ENCODE measurements around the gene MAFB. TPM values are rescaled to one million over a fixed set of nuclear protein-coding genes. Genes with fewer than 3 reads are reported as not detected.

MAFB gene
- total RNA-seq, 2 experiments from 2014 or later, result 0.28 to 0.33 TPM

DNA sequence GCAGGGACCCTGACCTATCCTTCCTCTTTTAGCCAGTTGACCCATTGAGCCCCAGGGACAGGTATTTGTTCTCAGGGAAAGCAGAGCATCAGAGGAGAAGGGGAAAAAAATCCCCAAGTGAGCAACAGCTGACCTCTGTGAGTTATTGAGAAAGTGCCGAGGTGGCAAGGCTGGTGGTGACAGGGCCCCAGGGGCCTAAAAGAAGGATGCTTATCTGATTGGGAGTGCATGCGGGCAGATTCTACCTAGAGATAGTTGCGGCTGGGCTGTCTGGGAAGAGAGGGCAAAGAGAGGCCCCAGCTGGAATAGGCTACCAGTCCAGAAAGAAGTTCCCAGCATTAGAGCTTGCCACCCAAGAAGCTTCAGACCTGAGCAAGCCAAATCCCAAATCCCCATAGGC is 26.5 kb upstream of the MAFB start:
- Mint-ChIP-seq H3K27ac (no peak overlapping the region), H3K9me3 (no peaks in the 10 kb centered on the region), H3K36me3 (ENCODE audit: low read depth) (no peaks in the 10 kb centered on the region), H3K4me1 (no peaks in the 10 kb centered on the region), H3K27me3 (peaks cover 15% of the 10 kb centered on the region), H3K4me3 (no peak overlapping the region)
- CTCF ChIA-PET, result no interaction called here
- DNase-seq, result no peak
- POLR2A ChIA-PET, result no interaction called here

DNA sequence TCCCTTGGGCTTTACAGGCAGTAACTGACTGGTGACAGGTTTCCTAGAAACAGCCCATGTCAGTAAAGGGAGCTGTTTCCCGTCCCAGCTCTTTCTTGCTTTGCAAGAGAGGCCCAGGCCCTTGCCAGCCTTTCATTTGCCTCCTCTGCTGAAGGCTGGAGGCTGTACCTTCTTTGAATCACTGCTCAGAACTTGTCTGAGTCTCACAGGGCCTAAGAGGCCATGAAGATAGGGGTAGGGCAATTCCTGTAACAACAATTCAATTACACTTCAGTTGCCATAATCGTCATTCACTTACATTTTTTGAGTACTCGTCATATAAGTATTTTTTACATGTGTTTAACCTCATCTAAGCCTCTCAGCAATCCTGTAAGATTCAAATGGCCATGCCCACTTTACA is 25.9 kb upstream of the MAFB start:
- H3K9me3 Mint-ChIP-seq, result no peaks in the 10 kb centered on the region
- H3K27me3 Mint-ChIP-seq, result peaks cover 19% of the 10 kb centered on the region
- CTCF ChIA-PET, result interaction anchor here (0.9 to 1.0 kb wide), 2 partner anchors 25 to 26 kb away, joined by 3 read pairs; no protein-coding TSS in a partner anchor
- DNase-seq, result no peak
- no peak overlapping the region for H3K27ac Mint-ChIP-seq
- no peaks in the 10 kb centered on the region for H3K4me1 Mint-ChIP-seq
- no peaks in the 10 kb centered on the region for H3K36me3 Mint-ChIP-seq (ENCODE audit: low read depth)
- POLR2A ChIA-PET, result no interaction called here
- no peak overlapping the region for H3K4me3 Mint-ChIP-seq

DNA sequence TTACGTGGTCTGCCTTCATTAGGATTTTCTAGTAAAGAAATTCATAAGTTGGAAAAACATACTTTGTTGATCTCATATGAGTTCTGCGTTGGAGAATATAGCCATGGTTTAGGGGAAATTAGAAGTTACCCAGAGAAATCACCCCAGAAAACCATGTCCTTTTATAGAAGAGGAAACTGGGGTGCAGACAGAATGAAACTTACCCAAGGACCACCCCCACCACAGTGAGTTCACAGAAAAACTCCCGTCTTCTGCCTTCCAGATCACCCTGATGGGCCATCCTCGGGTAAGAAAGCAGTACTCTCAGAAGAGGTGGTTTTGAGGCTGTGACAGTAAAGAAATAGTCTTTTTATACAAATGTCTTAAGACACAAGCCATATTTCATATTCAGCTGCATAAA is 25.1 kb upstream of the MAFB start:
- no peaks in the 10 kb centered on the region for H3K4me1 Mint-ChIP-seq
- H3K27me3 Mint-ChIP-seq, result peaks cover 22% of the 10 kb centered on the region
- H3K9me3 Mint-ChIP-seq, result no peaks in the 10 kb centered on the region
- no peak overlapping the region for H3K4me3 Mint-ChIP-seq
- no peak for DNase-seq
- no peak overlapping the region for H3K27ac Mint-ChIP-seq
- no peaks in the 10 kb centered on the region for H3K36me3 Mint-ChIP-seq (ENCODE audit: low read depth)
- POLR2A ChIA-PET, result no interaction called here
- CTCF ChIA-PET, result interaction anchor here (0.9 to 1.0 kb wide), 2 partner anchors 26 to 27 kb away, joined by 3 read pairs; no protein-coding TSS in a partner anchor

DNA sequence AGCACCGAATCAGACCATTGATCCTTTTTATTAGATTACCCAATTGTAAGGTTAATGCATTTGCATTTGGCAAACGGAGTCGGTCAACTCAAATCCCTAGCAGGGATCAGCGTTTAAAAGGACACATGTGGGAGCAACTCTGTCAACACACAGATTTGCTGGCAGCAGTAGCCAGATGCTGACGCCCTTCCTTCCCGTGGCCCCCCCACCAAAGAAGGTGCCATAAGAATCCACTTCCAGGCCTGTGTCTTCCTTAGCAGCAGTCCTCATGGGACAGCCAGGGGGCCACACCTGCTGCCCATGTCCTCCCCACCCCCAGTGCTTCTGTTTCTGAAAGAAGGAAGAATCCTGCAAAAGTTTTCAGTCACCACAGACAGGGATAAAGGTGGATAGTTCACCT is 24.5 kb upstream of the MAFB start:
- no peaks in the 10 kb centered on the region for H3K4me1 Mint-ChIP-seq
- ChIA-PET CTCF (no interaction called here), POLR2A (no interaction called here)
- no peaks in the 10 kb centered on the region for H3K36me3 Mint-ChIP-seq (ENCODE audit: low read depth)
- no peak for DNase-seq
- no peak overlapping the region for H3K4me3 Mint-ChIP-seq
- no peak overlapping the region for H3K27ac Mint-ChIP-seq
- H3K27me3 Mint-ChIP-seq, result peaks cover 22% of the 10 kb centered on the region
- no peaks in the 10 kb centered on the region for H3K9me3 Mint-ChIP-seq

DNA sequence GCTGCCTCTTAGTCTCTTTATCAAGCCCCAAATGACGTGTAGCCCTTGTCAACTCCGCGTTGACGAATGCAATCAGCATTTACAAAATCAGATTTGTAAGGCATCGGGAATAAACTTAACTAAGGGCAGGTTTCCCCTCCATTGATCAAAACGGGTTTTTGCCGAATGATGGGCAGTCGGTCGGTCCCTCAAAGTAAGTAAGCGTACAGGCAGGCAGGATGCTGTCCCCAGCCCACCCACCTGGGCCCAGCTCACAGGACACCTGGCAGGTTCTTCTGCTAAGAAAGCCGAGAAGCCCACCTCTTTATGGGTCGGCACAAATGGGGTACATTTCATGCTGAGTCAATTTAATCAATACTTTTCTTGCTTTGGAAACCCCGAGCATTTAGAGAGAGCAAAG is 22.0 kb upstream of the MAFB start:
- Mint-ChIP-seq H3K27ac (no peak overlapping the region), H3K4me3 (no peak overlapping the region), H3K36me3 (ENCODE audit: low read depth) (no peaks in the 10 kb centered on the region), H3K9me3 (no peaks in the 10 kb centered on the region), H3K27me3 (peaks cover 20% of the 10 kb centered on the region), H3K4me1 (no peaks in the 10 kb centered on the region)
- DNase-seq, result no peak
- ChIA-PET POLR2A (no interaction called here), CTCF (interaction anchor here (1.3 to 1.4 kb wide), 2 partner anchors 86 to 252 kb away, joined by 3 read pairs; no protein-coding TSS in a partner anchor)

DNA sequence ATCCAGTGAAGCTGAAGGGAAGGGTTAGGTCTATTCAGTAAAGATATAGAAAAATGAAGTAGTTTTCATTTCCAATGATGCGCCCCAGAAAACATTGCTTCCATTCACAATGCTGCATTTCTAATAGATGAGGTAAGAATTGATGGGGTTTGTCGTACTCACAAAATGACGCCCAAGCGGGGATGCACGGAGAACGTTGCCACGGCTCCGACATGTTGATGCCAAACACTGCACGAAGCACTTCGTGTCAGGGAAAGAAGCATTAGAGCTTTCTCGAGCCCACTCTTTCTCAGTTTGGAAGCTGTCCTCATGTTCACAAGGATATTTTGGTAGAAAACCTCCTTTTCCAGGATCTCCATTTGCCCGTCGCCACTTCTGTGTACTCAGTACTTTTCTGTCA is 21.6 kb upstream of the MAFB start:
- Mint-ChIP-seq H3K9me3 (no peaks in the 10 kb centered on the region), H3K4me3 (no peak overlapping the region), H3K36me3 (ENCODE audit: low read depth) (no peaks in the 10 kb centered on the region), H3K27ac (no peak overlapping the region), H3K4me1 (no peaks in the 10 kb centered on the region), H3K27me3 (peaks cover 18% of the 10 kb centered on the region)
- no peak for DNase-seq
- CTCF ChIA-PET, result interaction anchor here (1.3 to 1.4 kb wide), 2 partner anchors 86 to 253 kb away, joined by 3 read pairs; no protein-coding TSS in a partner anchor
- POLR2A ChIA-PET, result no interaction called here

DNA sequence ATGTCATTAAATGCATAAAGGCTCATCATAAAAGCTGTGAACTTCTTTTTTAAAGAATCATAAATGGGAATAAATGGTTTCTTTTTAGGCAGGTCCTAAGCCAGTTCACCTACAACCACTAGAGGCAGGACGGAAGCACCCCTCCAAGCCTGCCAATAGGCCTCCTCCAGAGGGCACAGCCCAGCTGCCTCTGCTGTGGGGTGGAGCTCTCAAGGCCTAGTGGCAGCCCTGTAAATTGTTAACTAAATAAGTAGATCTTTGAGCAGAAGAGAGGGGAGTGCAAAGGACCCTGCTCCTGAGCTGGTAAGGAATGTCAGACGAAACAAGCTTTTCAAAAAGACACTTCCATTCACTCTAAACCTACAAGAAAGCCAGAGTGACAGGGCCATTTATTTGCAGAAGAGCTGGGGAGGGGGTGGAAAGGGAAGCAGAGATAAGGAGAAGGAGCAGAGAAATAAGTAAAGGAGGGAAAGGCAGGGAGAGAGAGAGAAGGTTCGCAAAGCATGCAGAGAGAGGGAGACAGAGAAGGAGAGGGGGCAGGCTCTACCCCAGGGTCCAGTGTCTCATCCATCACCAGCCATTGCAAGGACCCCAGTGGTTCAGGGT is 18.0 kb upstream of the MAFB start:
- Mint-ChIP-seq H3K4me3 (no peak overlapping the region), H3K27me3 (peaks cover 30% of the 10 kb centered on the region), H3K9me3 (no peaks in the 10 kb centered on the region), H3K36me3 (ENCODE audit: low read depth) (no peaks in the 10 kb centered on the region), H3K27ac (no peak overlapping the region), H3K4me1 (no peaks in the 10 kb centered on the region)
- DNase-seq, result no peak
- ChIA-PET POLR2A (no interaction called here), CTCF (interaction anchor here (1.5 kb wide), 1 partner anchor 34 kb away, joined by 3 read pairs; no protein-coding TSS in a partner anchor)

DNA sequence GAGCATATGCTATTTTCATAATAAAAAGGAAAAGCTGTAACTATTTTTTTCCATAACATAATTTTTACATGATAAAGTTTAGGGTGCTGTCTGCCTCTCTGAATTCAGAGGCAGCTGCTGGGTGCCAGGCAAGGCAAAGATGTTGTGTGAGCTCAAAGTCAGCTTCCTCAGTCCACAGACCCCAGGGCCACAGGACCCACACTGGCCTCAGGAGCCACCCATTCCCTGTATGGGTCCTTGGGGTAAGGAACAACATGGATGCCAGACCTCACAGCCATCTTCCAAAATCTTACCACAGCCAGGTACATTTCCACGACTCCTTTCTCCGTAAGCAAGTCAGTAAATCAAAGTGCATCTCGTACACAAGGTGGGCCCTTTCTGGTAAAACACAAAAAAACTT is 16.4 kb upstream of the MAFB start:
- H3K27ac Mint-ChIP-seq, result no peak overlapping the region
- no peak overlapping the region for H3K4me3 Mint-ChIP-seq
- H3K9me3 Mint-ChIP-seq, result no peaks in the 10 kb centered on the region
- no peaks in the 10 kb centered on the region for H3K4me1 Mint-ChIP-seq
- DNase-seq, result no peak
- CTCF ChIA-PET, result interaction anchor here (1.4 kb wide), 1 partner anchor 17 kb away, joined by 3 read pairs; the partner anchor contains the start of gene MAFB
- H3K36me3 Mint-ChIP-seq (ENCODE audit: low read depth), result no peaks in the 10 kb centered on the region
- H3K27me3 Mint-ChIP-seq, result peaks cover 22% of the 10 kb centered on the region
- POLR2A ChIA-PET, result no interaction called here

DNA sequence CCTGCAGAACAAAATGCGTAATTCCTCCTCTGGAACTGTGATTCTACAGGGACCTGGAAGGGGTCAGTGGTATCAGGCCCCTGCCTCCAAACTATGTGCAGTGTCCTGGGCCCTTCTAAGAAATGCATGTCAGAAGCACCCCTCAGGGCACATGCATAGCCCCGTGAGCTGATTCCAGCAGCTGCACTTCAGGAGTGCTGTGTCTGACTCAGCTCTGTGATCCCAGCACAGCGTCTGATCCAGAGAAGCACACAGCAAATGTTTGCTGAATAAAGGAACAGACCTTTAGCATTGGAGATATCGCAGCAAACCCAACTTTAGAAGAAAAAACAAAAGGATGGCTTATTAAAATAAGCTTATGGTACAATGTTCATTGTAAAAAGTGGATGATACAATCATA is 15.8 kb upstream of the MAFB start:
- Mint-ChIP-seq H3K4me3 (no peak overlapping the region), H3K36me3 (ENCODE audit: low read depth) (no peaks in the 10 kb centered on the region), H3K27me3 (peaks cover 18% of the 10 kb centered on the region), H3K4me1 (no peaks in the 10 kb centered on the region), H3K27ac (no peak overlapping the region), H3K9me3 (no peaks in the 10 kb centered on the region)
- POLR2A ChIA-PET, result no interaction called here
- CTCF ChIA-PET, result interaction anchor here (1.4 kb wide), 1 partner anchor 16 kb away, joined by 3 read pairs; the partner anchor contains the start of gene MAFB
- DNase-seq, result no peak

DNA sequence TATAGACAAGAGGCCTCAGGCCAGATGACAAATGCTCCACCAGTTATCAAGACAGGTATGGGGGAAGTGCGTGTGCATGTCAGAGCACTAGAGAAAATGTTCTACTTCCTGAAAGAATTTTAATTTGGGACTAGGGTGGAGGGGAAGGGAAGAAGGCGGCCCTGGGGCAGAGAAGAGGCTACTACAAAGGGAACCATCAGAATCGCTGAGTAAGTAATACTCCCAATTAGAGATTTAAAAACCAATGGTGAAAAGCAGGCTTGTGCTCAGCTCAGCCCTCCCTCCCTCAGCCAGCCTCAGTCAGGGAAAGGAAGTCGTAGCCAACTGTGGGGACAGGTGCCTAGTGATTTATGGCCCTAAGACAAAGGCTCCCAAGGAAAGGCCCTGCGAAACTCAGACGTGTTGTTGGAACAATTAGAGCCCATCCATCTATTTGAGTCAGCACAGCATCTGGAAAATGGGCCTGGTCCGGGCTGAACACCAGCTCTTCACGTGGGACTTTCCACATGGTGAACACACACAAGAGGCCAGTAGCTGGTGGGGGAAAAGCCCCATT is 15.0 kb upstream of the MAFB start:
- Mint-ChIP-seq H3K4me3 (no peak overlapping the region), H3K9me3 (no peaks in the 10 kb centered on the region), H3K4me1 (no peaks in the 10 kb centered on the region), H3K36me3 (ENCODE audit: low read depth) (no peaks in the 10 kb centered on the region), H3K27ac (no peak overlapping the region), H3K27me3 (peaks cover 19% of the 10 kb centered on the region)
- CTCF ChIA-PET, result no interaction called here
- no peak for DNase-seq
- POLR2A ChIA-PET, result no interaction called here

DNA sequence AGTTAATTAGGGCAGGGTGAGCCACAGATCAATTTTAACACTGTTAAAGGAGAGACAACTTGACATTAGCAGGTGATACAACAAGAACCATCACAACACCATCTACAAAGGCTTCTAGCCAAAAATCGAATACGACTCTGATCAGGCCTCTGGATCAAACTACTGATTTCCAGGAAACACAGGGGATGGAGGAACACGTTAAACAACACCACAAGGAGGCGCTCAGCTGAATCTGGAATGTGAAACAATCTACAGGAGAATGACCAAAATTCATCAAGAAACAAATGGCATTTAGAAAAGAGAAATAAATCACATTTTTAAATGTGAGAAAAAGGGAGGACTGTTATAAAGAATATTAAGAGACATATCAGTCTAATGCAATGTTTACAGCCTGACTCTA is 13.5 kb upstream of the MAFB start:
- Mint-ChIP-seq H3K27ac (no peak overlapping the region), H3K27me3 (peaks cover 29% of the 10 kb centered on the region), H3K9me3 (no peaks in the 10 kb centered on the region), H3K36me3 (ENCODE audit: low read depth) (no peaks in the 10 kb centered on the region), H3K4me3 (no peak overlapping the region), H3K4me1 (no peaks in the 10 kb centered on the region)
- ChIA-PET POLR2A (no interaction called here), CTCF (interaction anchor here (1.3 kb wide), 1 partner anchor 261 kb away, joined by 3 read pairs; no protein-coding TSS in a partner anchor)
- DNase-seq, result no peak

DNA sequence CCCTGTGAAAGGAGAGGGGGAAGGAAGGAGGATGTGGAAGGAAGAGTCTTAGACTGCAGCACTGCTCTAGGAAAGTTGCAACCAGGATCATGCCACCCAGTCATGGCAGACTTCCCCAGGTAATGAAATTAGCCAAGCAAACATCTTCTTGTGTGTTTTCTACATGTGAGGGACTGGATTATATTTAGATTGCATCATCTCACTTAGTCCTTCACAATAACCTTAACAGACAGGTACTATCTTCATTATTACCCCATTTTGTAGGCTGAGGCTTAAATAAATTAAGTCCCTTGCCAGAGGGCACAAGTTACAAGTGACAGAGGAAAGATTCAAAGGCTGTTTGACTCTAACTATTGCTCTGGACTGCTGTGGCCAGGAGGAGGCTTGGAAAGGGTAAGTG is 9.7 kb upstream of the MAFB start:
- Mint-ChIP-seq H3K9me3 (no peaks in the 10 kb centered on the region), H3K36me3 (ENCODE audit: low read depth) (no peaks in the 10 kb centered on the region), H3K27me3 (peaks cover 65% of the 10 kb centered on the region), H3K4me1 (no peaks in the 10 kb centered on the region), H3K4me3 (no peak overlapping the region), H3K27ac (no peak overlapping the region)
- DNase-seq, result no peak
- ChIA-PET CTCF (no interaction called here), POLR2A (no interaction called here)

DNA sequence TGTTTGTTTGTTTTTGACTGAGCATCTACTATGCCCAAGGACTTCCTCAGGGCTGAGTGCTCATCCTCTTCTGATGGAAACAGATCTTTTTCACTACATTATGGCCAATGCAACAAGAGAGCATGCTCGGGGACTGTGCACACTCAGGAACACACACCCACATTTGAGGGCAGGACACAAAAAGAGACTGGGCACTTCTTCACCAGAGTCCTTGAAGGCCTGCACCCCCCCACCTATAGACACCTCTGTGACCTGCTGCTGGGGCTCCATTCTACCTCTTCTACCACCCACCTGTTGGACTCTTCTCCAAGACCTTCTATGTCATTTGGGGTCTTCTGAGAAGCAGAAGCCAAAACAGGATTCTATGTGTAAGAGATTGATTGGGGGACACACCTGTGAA is 9.2 kb upstream of the MAFB start:
- H3K4me3 Mint-ChIP-seq, result no peak overlapping the region
- H3K27ac Mint-ChIP-seq, result no peak overlapping the region
- no peaks in the 10 kb centered on the region for H3K9me3 Mint-ChIP-seq
- peaks cover 65% of the 10 kb centered on the region for H3K27me3 Mint-ChIP-seq
- DNase-seq, result no peak
- ChIA-PET POLR2A (no interaction called here), CTCF (no interaction called here)
- no peaks in the 10 kb centered on the region for H3K36me3 Mint-ChIP-seq (ENCODE audit: low read depth)
- H3K4me1 Mint-ChIP-seq, result no peaks in the 10 kb centered on the region

DNA sequence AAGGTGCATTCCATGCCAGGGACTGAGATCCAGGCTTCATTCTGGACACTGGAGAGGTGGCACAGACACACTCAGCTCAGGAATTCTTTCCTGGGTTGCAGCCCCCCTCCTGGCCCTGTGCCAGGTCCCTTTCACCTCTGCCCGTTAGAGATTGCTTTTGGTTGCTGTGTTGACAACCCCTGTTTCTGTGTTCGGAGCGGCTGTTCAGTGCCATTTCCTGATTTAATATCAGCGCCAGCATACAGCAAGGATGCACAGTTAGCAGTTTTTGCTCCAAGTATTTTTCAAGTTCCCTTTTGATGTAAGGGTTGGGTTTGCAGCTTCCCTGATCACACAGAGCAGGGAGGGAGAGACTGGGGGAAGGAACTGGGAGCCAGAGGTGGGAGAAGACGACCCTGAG is 8.5 kb upstream of the MAFB start:
- no peak for DNase-seq
- Mint-ChIP-seq H3K4me1 (no peaks in the 10 kb centered on the region), H3K4me3 (no peak overlapping the region), H3K27ac (no peak overlapping the region), H3K9me3 (no peaks in the 10 kb centered on the region), H3K27me3 (peaks cover 67% of the 10 kb centered on the region), H3K36me3 (ENCODE audit: low read depth) (no peaks in the 10 kb centered on the region)
- POLR2A ChIA-PET, result no interaction called here
- CTCF ChIA-PET, result no interaction called here
